ENCODE results near the gene CEP350.

CEP350 gene

GRCh38 chr1:179921472-179921871 is 33.1 kb upstream of the CEP350 start:
- Histone ChIP-seq H3K4me3 (replicated peaks; ENCODE audit: low read depth, low read length) (no peak overlapping the region), H3K36me3 (ENCODE audit: control insufficient read depth, insufficient read depth, low read length) (peaks cover 4% of the 10 kb centered on the region), H3K27me3 (replicated peaks; ENCODE audit: control insufficient read depth, insufficient read depth, low read length) (no peaks in the 10 kb centered on the region)
- no peak for DNase-seq (ENCODE audit: extremely low read depth, insufficient read length)
- TF ChIP-seq CTCF (IDR thresholded peaks at IDR 0.05; ENCODE audit: insufficient read depth, low read length, poor library complexity, severe bottlenecking), result no peak

- no peak for TF ChIP-seq CTCF (IDR thresholded peaks at IDR 0.05; ENCODE audit: insufficient read depth, low read length, poor library complexity, severe bottlenecking)
- DNase-seq (ENCODE audit: extremely low read depth, insufficient read length), result no peak
- Histone ChIP-seq H3K36me3 (ENCODE audit: control insufficient read depth, insufficient read depth, low read length) (peaks cover 4% of the 10 kb centered on the region), H3K4me3 (replicated peaks; ENCODE audit: low read depth, low read length) (no peak overlapping the region), H3K27me3 (replicated peaks; ENCODE audit: control insufficient read depth, insufficient read depth, low read length) (no peaks in the 10 kb centered on the region)
Measured at GRCh38 chr1:179921981-179922872, 32.4 kb upstream of the CEP350 start.

- H3K36me3 ChIP-seq (ENCODE audit: control insufficient read depth, insufficient read depth, low read length), result no peaks in the 10 kb centered on the region; the same call in none of the 2 replicates
- no peak overlapping the region for H3K4me3 ChIP-seq (replicated peaks; ENCODE audit: low read depth, low read length)
- no peak for DNase-seq (ENCODE audit: extremely low read depth, insufficient read length)
- no peaks in the 10 kb centered on the region for H3K27me3 ChIP-seq (replicated peaks; ENCODE audit: control insufficient read depth, insufficient read depth, low read length)
- no peak for TF ChIP-seq CTCF (IDR thresholded peaks at IDR 0.05; ENCODE audit: insufficient read depth, low read length, poor library complexity, severe bottlenecking)
Measured at GRCh38 chr1:179923029-179923428, 31.6 kb upstream of the CEP350 start.

- TF ChIP-seq CTCF (IDR thresholded peaks at IDR 0.05; ENCODE audit: insufficient read depth, low read length, poor library complexity, severe bottlenecking), result no peak
- DNase-seq (ENCODE audit: extremely low read depth, insufficient read length), result no peak
Measured at GRCh38 chr1:179924268-179924667, 30.3 kb upstream of the CEP350 start.

GRCh38 chr1:179925302-179925701 is 29.3 kb upstream of the CEP350 start:
- TF ChIP-seq CTCF (IDR thresholded peaks at IDR 0.05; ENCODE audit: insufficient read depth, low read length, poor library complexity, severe bottlenecking), result no peak
- Histone ChIP-seq H3K36me3 (ENCODE audit: control insufficient read depth, insufficient read depth, low read length) (no peaks in the 10 kb centered on the region; the same call in 1 of the 2 replicates), H3K4me3 (replicated peaks; ENCODE audit: low read depth, low read length) (no peak overlapping the region), H3K27me3 (replicated peaks; ENCODE audit: control insufficient read depth, insufficient read depth, low read length) (no peaks in the 10 kb centered on the region)
- DNase-seq (ENCODE audit: extremely low read depth, insufficient read length), result no peak

More at GRCh38 chr1:179924268-179924667, 30.3 kb upstream of the CEP350 start:
- H3K36me3 ChIP-seq (ENCODE audit: control insufficient read depth, insufficient read depth, low read length), result no peaks in the 10 kb centered on the region; the same call in none of the 2 replicates
- H3K27me3 ChIP-seq (replicated peaks; ENCODE audit: control insufficient read depth, insufficient read depth, low read length), result no peaks in the 10 kb centered on the region
- H3K4me3 ChIP-seq (replicated peaks; ENCODE audit: low read depth, low read length), result no peak overlapping the region
